Amniotic stem cell (primary cell): ENCODE measurements around the gene ACCSL.

Experiments used
- DNase-seq: peaks from one replicate; lab custom pipeline; 2025; lab: John Stamatoyannopoulos, UW

Gene ACCSL

GRCh38 chr11:44047931-44048431, at the start of gene ACCSL:
TSS of gene ACCSL (plus strand) at chr11:44047981. CDS start at chr11:44048037, 56 bp downstream.
- no peak for DNase-seq

- no peak for DNase-seq
Measured at GRCh38 chr11:43998308-43998707, 49.5 kb upstream of the ACCSL start.

- no peak for DNase-seq
Measured at GRCh38 chr11:44000731-44001130, 47.0 kb upstream of the ACCSL start.

- DNase-seq: no peak
Measured at GRCh38 chr11:44002191-44003093, 45.3 kb upstream of the ACCSL start.

GRCh38 chr11:44003736-44004451, 43.9 kb upstream of the ACCSL start:
- no peak for DNase-seq

- DNase-seq: no peak
Measured at GRCh38 chr11:44004452-44005062, 43.2 kb upstream of the ACCSL start.

- no peak for DNase-seq
Measured at GRCh38 chr11:44005063-44005701, 42.6 kb upstream of the ACCSL start.

- DNase-seq: no peak
Measured at GRCh38 chr11:44005956-44006355, 41.8 kb upstream of the ACCSL start.

GRCh38 chr11:44006917-44007361, 40.8 kb upstream of the ACCSL start:
- no peak for DNase-seq

GRCh38 chr11:44007481-44008087, 40.2 kb upstream of the ACCSL start:
- DNase-seq: no peak

- DNase-seq: no peak
Measured at GRCh38 chr11:44008088-44008501, 39.7 kb upstream of the ACCSL start.

- DNase-seq: no peak
Measured at GRCh38 chr11:44008698-44009097, 39.1 kb upstream of the ACCSL start.

GRCh38 chr11:44010789-44011251, 37.0 kb upstream of the ACCSL start:
- DNase-seq: no peak

GRCh38 chr11:44011797-44012196, 36.0 kb upstream of the ACCSL start:
- no peak for DNase-seq

GRCh38 chr11:44014968-44015623, 32.7 kb upstream of the ACCSL start:
- no peak for DNase-seq

GRCh38 chr11:44015624-44016007, 32.2 kb upstream of the ACCSL start:
- DNase-seq: no peak

GRCh38 chr11:44016131-44016530, 31.6 kb upstream of the ACCSL start:
- no peak for DNase-seq

- no peak for DNase-seq
Measured at GRCh38 chr11:44016546-44017442, 31.0 kb upstream of the ACCSL start.

GRCh38 chr11:44017443-44018126, 30.2 kb upstream of the ACCSL start:
- no peak for DNase-seq
